ENCODE results near the gene ATP12A.
A peak's percentile ranks its signal among the peaks of the same experiment; 100 is the strongest.

ATP12A gene

GRCh38 chr13:24663089-24663395, 17.2 kb upstream of the ATP12A start:
- no peak for DNase-seq (ENCODE audit: low read depth)

DNA sequence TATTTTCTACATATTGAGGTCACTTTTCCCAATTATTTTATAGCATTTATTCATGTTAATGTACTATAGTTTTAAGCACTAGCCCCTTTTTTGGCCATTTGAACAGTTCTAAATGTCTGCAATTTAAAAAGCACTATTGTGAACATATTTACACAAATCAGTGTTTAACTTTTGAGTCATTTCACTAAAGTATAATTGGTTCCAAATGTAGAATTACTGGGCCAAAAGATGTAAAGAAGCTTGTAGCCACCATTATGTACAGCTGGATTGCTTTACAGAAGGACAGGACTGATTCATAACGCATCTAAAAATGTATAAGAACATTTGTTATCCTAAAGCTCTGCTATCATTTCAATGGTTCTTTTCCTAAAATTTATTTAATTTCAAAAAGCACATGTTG, 16.6 kb upstream of the ATP12A start:
- no peak for DNase-seq (ENCODE audit: low read depth)

DNA sequence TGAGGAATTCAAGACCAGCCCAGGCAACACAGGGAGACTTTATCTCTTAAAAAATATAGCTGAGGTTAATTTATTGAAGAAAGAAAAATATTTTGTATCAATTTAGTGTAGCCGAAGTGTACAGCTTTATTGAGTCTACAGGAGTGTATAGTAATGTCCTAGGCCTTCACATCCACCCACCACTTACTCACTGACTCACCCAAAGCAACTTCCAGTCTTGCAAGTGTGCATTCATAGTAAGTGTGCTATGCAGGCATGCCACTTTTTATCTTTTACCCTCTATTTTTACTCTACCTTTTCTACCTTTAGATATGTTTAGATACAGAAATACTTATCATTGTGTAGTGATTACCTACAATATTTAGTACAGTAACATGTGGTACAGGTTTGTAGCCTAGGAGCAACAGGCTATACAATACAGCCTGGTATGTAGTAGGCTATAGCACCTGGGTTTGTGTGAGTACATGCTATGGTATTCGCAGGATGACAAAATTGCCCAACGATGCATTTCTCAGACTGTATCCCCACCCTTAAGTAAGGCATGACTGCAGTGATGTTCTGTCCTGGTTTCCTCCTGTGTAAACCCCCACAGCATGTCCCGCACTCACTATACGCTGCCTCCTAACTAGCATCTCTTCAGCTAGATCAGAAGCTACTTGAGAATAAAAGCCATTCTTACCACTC, 15.3 kb upstream of the ATP12A start:
- no peak for DNase-seq (ENCODE audit: low read depth)

DNA sequence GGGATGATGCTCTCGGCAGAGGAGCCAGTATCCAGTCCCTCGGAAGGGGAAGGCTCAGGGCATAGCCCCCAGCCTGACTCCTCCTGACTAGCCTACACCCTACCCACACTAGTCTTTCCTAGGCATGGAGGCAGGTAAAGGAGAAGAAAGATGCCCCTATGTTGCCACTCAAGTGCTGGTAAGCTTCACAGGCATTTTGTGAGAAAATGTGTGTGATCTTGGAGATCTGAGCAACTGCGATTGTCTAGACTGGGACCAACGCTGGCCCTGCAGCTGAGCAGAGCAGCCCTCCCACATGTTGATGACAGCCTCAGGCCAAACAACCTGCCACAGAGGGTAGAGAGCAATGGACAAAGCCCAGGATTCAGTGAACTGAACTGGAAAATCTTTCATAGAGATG, 11.7 kb upstream of the ATP12A start:
- DNase-seq (ENCODE audit: low read depth): no peak

- DNase-seq (ENCODE audit: low read depth): no peak
These were observed 11.1 kb upstream of the ATP12A start for GRCh38 chr13:24668955-24669582.

DNA sequence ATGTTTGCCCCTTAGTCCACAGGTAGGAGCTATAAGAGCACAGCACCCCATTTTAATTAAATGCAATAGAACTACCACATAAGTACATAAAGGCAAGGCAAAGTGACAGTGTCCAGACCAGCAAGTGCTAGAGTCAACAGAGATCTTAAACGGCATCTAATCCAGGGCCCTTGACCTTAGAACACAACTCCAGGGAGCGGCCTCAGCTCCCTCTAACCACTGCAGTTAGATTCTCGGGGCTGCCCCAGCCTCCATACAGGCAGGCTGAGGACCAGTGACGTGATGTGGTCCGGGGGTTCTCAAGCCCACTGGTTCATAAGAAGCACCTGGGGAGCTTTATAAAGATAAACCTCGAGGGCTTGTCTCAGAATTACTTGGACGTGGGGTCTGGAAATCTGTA, 10.0 kb upstream of the ATP12A start:
- DNase-seq (ENCODE audit: low read depth): no peak

- no peak for DNase-seq (ENCODE audit: low read depth)
These were observed 9.2 kb upstream of the ATP12A start for GRCh38 chr13:24670961-24671381.

DNA sequence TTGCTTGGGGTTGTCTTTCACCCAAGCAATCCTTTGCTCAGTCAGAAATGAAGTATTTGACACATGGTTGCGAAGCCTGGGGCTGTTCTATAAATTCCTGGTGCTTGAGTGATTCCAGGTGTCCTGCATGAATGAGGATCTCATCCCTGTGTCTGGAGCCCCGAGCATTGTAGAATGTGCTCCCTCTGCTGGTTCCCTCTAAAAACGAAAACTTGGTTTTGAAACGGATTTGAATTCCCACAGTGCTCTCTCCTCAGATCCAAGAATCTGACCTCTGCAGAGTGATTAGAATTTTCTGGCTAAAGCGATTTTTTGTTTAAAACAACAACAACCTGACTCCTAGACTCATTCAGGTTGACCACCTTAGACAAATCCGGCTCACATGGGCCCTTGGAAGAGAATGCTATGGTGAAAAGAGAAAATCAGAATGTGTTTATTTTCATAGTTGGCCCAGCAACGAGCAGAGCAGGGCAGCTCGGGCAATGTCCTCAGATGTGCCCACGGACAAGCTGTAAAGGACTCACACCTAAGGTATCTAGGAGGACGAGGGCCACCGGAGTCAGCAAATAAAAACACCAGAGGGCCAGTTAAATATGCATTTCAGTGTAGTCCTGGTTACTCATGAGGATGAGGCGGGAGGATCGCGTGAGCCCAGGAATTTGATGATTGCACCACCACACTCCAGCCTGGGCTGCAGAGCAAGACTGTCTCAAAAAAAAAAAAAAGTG, 8.7 kb upstream of the ATP12A start:
- peak; percentile 87 for DNase-seq (ENCODE audit: low read depth)

DNA sequence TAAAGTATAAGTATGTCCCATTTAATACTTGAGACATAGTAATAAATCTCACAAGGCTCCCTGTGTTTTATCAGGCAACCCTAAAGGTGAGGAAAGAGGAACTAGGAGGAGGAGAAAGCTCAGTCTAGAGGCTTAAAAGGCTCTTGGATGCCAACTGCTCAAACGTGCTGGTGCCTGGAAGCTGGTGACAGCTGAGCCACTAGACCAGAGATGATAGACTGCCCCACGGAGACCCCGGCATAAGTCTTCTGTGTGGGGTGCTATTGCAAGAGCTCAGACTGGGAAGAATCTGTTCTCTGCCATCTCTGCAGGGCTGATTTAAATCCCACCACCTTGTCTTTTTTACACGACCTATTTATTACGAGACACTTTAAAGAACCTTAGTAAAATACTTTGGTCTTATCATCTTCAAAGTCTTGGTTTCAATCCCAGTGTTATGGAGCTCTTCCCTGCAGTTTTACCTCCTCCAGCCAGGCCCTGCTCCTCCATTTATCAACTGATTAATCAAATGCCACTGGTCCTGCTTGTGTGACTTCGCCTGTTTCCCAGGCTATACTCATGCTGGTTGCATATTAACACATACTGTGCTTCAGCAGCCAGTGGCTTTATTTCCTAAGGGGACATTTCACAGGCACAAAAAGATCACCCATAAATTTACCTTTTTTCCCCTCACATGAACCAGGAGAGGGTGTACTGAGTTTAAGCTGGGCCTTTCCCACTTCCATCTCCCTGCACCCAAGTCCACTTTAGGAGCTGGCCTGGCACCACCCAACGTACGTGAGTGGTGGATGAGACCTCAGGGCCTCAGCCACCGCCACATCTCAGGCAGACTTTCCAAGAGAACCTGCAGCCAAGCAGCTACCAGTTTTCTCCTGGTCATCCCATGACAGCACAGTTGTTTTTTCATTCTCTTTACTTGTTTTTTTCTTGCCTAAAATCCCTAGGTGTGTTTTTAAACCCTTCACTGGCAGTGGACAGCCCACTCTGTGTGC, 7.8 kb upstream of the ATP12A start:
- DNase-seq (ENCODE audit: low read depth): no peak

DNA sequence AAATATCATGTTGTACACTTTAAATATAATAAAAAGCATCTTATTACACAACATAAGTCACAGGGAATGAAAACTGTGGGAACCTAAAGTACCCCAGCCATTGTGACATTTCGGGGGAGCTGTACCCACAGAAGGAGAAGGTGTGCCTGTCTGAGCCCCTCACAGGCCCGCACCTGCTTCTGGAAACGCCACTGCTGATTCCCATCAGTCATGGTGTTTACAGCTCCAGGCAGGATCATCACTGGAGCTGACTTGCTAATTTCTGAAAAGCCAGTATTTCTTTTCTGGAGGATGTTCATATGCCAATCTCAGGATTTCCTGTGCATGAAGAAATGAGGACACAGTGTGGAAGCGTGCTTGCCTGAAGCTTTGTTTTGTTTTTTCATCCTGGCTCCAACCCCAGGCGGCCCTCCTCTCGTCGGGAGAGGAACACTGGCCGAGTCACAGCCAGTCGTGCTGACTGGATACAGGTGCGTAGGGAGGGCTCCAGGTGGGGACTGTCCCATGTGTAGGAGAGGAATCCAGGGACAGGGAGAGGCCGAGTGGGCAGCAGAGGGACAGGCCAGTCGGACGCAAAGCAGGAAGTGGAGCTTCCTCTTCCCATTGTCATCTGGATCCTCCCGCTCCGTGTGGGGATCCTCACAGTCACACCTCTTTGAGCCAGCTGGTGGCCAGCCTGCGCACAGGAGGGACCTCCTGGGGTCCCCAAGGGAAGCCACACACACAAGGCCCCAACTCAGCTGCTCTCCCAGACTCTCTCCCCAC, 4.2 kb upstream of the ATP12A start:
- DNase-seq (ENCODE audit: low read depth): no peak

GRCh38 chr13:24678151-24678550, 2.1 kb upstream of the ATP12A start:
- DNase-seq (ENCODE audit: low read depth): no peak

GRCh38 chr13:24679686-24680085, 522 bp upstream of the ATP12A start:
- no peak for DNase-seq (ENCODE audit: low read depth)

- DNase-seq (ENCODE audit: low read depth): no peak
These were observed 855 bp downstream of the ATP12A start for GRCh38 chr13:24680921-24681604.

GRCh38 chr13:24681930-24682329, 1.7 kb downstream of the ATP12A start:
- no peak for DNase-seq (ENCODE audit: low read depth)

GRCh38 chr13:24682353-24682752, 2.1 kb downstream of the ATP12A start:
- DNase-seq (ENCODE audit: low read depth): no peak

DNA sequence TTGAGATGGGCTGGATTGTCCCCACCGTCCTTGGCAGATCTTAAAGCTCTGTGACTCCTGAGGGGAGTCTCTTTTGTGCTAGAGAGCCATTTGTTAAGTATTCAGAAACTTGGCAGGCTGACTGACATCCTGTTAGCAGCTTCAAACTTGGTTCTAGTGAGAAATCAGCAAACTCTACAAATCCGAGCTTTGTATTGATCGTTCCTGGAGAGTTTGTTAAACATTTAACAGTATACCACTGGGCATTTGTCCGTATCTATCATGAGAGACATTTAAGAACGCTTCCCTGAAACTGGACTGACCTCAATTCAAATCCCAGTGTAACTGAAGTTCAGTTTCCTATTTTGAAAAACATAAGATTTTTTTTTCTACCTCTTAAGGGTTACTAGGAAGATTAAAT, 3.1 kb downstream of the ATP12A start:
- no peak for DNase-seq (ENCODE audit: low read depth)

DNA sequence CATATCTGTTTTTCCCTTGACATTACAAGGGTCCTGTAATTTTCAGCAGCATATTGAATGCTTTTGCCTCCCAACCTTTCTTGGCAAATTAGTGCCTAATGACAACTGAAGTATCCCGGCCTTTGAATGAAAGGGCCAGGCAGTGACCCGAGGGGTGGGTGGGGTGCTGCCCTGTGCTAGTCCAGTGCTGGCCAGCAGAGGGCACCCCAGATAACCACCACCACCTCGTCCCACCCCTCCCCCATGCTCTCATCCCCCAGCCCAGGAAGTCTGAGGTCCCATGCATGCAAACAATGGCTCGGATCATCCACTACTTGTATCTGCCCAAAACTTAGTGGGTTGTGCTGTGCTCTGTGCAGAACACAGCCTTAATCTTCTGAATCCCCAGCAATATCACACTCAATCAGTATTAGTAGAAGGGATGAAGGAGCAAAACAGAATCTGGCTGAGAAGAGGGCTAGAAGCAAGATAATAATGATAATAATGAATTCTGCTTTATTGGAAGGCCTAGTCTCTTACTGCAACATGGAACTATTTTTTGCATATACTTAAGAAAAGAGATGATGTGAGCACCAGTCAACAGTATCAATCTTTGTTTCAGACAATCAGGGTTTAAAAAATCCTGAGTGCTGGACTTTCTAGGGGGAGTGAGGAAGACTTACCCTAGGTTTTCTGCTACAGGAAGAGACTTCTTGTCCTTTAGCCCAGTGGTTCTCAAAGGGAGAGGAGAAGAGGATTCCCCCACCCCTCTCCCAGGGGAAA, 3.8 kb downstream of the ATP12A start:
- no peak for DNase-seq (ENCODE audit: low read depth)

DNA sequence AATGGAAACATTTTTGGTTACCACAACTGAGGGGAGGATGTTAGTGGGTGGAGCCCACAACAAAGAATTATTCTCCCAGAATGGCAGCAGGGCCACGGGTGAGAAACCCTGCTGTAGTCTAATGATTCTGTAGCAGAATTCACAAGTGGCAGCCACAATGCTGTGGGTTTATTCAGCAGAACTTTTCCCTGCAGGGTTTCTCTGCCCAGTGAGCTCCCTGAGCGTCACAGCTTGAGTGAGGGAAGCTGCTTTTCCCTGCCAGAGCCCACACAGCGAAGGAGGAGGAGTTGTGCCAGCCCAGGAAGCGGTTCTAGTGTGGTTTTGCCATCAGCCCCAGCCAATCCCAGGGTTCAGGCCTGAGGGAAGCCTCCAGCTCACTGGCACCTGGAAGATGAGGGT, 4.4 kb downstream of the ATP12A start:
- DNase-seq (ENCODE audit: low read depth): no peak

GRCh38 chr13:24685314-24685713, 5.1 kb downstream of the ATP12A start:
- no peak for DNase-seq (ENCODE audit: low read depth)

DNA sequence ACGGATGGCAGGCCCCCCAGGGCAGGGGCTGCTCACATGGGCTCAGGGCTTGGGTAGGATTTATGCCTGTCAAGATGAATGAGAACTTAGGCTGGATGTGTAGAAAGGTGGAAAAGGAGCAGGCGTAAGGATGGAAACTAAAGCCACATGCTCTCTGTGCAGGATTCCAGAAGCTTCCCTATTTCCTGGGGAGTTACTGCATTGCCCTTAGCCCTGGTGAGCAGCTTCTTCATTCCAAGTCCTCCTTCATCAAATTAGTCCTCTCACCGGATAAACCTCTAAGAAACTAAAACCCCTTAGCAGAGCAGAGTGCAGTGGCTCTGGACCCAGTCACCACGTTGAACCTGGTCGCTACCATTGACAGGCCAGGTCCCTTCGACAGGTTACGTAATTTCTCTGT, 7.4 kb downstream of the ATP12A start:
- DNase-seq (ENCODE audit: low read depth): no peak
